ENCODE data around the gene POGLUT2.
A peak's percentile ranks its signal among the peaks of the same experiment; 100 is the strongest.

POGLUT2 gene

DNA sequence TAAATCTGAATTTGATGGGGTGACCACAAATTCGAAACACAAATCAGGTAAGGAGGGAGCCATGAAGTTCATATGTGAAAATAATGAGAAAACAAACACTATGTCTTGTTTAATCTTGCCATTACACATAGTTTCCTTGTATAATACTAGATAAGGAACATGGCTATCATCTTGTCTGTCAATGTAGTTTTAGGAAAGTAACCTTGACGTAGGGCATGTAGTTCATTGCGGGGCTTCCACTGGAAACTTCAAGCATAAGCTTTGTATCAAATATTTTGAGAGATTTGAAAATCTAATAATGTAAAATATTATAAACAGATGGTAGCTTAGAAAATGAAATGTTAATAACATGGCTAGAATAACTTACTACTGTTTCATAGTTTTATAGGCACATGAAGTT, 8.9 kb upstream of the POGLUT2 start:
- H3K4me2 ChIP-seq (ENCODE audit: low read length): no peak overlapping the region
- H4K91ac ChIP-seq (ENCODE audit: low read depth, low read length): no peak overlapping the region
- no peak overlapping the region for H3K4ac ChIP-seq (ENCODE audit: low read depth, low read length)
- no peaks in the 10 kb centered on the region for H3K9me3 ChIP-seq (ENCODE audit: insufficient read depth, low read depth, low read length)
- H3K36me3 ChIP-seq (ENCODE audit: control insufficient read depth in 1 of 2, insufficient read depth in 2 of 2, low read length in 2 of 2): peaks cover 1 to 3% of the 10 kb centered on the region in 2 experiments
- no peak overlapping the region for H2BK120ac ChIP-seq (ENCODE audit: insufficient read depth, low read length, poor library complexity)
- H3K18ac ChIP-seq (ENCODE audit: low read length): no peak overlapping the region
- no peaks in the 10 kb centered on the region for H3K27me3 ChIP-seq (ENCODE audit: insufficient read depth, low read length)
- H3K79me2 ChIP-seq (ENCODE audit: control insufficient read depth, insufficient read depth, low read length, poor library complexity): no peaks in the 10 kb centered on the region
- no peak overlapping the region for H3K14ac ChIP-seq (ENCODE audit: low read length)
- no peak overlapping the region for H2BK5ac ChIP-seq (ENCODE audit: low read depth, low read length, poor library complexity)
- no peak overlapping the region for H4K12ac ChIP-seq (ENCODE audit: low read depth, low read length)
- H4K8ac ChIP-seq (ENCODE audit: low read depth, low read length): no peak overlapping the region
- H2AK5ac ChIP-seq (ENCODE audit: low read length): no peak overlapping the region
- H3K9ac ChIP-seq (ENCODE audit: low read length): no peak overlapping the region
- no peak overlapping the region for H3K23ac ChIP-seq (ENCODE audit: low read length)
- DNase-seq: no peak
- H3K4me1 ChIP-seq (ENCODE audit: control insufficient read depth in 1 of 2, insufficient read depth in 2 of 2, low read length in 2 of 2): no peaks in the 10 kb centered on the region
- H3K4me3 ChIP-seq (ENCODE audit: low read depth, low read length): no peak overlapping the region
- no peak overlapping the region for H2BK12ac ChIP-seq (ENCODE audit: low read length)
- no peak overlapping the region for H3K27ac ChIP-seq (ENCODE audit: low read depth, low read length)
- no CpG with 5 or more reads among the region's 3 CpGs for WGBS (ENCODE audit: extremely low coverage, insufficient coverage, insufficient read length)
- H3K79me1 ChIP-seq (ENCODE audit: low read length): peaks cover 2% of the 10 kb centered on the region
- H2AFZ ChIP-seq (ENCODE audit: insufficient read depth, low read length, poor library complexity): no peak overlapping the region

DNA sequence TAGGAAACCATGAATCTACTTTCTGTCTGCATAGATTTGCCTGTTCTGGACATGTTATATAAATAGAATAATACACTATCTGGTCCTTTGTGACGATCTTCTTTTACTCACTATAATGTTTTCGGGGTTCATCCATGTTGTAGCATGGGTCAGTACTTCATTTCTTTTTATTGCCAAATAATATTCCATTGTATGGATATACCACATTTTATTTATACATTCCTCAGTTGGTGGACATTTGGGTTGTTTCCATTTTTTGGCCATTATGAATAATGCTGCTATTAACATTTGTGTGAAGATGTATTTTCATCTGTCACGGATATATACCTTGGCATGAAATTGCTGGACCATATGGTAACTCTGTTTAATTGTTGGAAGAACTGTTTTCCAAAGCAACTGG, 6.9 kb upstream of the POGLUT2 start:
- no peaks in the 10 kb centered on the region for H3K9me3 ChIP-seq (ENCODE audit: insufficient read depth, low read depth, low read length)
- H3K36me3 ChIP-seq (ENCODE audit: control insufficient read depth in 1 of 2, insufficient read depth in 2 of 2, low read length in 2 of 2): peaks cover under 1 to 1% of the 10 kb centered on the region in 2 experiments
- no peak overlapping the region for H4K8ac ChIP-seq (ENCODE audit: low read depth, low read length)
- no peaks in the 10 kb centered on the region for H3K79me1 ChIP-seq (ENCODE audit: low read length)
- no peak overlapping the region for H3K27ac ChIP-seq (ENCODE audit: low read depth, low read length)
- no peak overlapping the region for H3K9ac ChIP-seq (ENCODE audit: low read length)
- no peaks in the 10 kb centered on the region for H3K4me1 ChIP-seq (ENCODE audit: control insufficient read depth in 1 of 2, insufficient read depth in 2 of 2, low read length in 2 of 2)
- no peak overlapping the region for H3K18ac ChIP-seq (ENCODE audit: low read length)
- no peak overlapping the region for H2AK5ac ChIP-seq (ENCODE audit: low read length)
- H3K4ac ChIP-seq (ENCODE audit: low read depth, low read length): no peak overlapping the region
- no peak overlapping the region for H4K91ac ChIP-seq (ENCODE audit: low read depth, low read length)
- no peak overlapping the region for H2BK120ac ChIP-seq (ENCODE audit: insufficient read depth, low read length, poor library complexity)
- H3K27me3 ChIP-seq (ENCODE audit: insufficient read depth, low read length): no peaks in the 10 kb centered on the region
- H3K14ac ChIP-seq (ENCODE audit: low read length): no peak overlapping the region
- H3K4me3 ChIP-seq (ENCODE audit: low read depth, low read length): no peak overlapping the region
- no CpG with 5 or more reads among the region's 3 CpGs for WGBS (ENCODE audit: extremely low coverage, insufficient coverage, insufficient read length)
- H2BK5ac ChIP-seq (ENCODE audit: low read depth, low read length, poor library complexity): no peak overlapping the region
- H3K4me2 ChIP-seq (ENCODE audit: low read length): no peak overlapping the region
- no peak overlapping the region for H2BK12ac ChIP-seq (ENCODE audit: low read length)
- no peak overlapping the region for H4K12ac ChIP-seq (ENCODE audit: low read depth, low read length)
- DNase-seq: no peak
- H3K79me2 ChIP-seq (ENCODE audit: control insufficient read depth, insufficient read depth, low read length, poor library complexity): peaks cover under 1% of the 10 kb centered on the region
- H2AFZ ChIP-seq (ENCODE audit: insufficient read depth, low read length, poor library complexity): no peak overlapping the region
- no peak overlapping the region for H3K23ac ChIP-seq (ENCODE audit: low read length)

DNA sequence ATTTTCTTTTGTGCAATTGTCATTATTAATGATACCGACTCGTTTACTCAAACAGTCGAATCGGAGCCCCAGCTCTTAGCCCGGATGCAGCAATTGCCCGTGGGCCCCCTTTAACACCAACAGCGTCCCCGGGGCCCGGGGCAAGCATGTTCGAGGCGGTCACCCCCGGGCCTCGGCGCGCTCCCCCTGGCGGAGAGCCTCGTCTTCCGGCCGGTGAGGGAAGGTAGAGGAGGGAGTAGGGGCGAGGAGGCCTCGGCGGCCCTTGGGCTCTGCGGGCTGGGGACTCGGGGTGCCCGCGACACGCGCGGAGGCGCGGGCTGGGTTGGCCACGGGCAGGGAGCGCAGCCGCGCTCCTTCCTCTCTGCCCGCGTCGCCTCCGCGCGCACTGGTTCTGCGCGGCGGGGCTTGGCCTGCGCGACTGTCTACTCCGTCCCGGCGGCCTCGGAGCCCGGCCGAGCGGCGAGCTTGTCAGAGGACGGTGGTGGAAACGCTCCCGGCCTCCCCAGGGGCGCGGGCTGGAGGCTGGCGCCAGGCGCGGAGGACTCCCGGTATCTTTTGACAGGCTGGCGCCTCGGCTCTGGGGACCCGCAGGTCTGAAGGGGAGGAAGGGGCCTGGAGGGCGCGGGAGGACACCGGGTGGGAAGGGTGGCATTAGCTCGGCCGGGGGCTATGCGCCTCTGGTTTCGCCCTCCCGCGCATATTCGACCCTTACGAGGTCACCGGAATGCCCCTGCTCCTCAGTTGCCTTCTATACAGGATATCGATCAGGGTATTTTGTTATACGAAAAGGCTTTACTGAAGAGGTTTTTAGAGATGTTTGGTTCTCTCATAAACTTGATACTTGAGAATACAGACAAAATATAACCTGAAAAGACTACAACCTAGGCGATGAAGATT, 1.6 kb upstream of the POGLUT2 start:
- Histone ChIP-seq H3K4ac (ENCODE audit: low read depth, low read length) (peak overlapping the region; percentile 59), H4K12ac (ENCODE audit: low read depth, low read length) (peak overlapping the region; percentile 83), H3K23ac (ENCODE audit: low read length) (no peak overlapping the region), H3K79me1 (ENCODE audit: low read length) (peaks cover 13% of the 10 kb centered on the region), H3K27ac (ENCODE audit: low read depth, low read length) (peak overlapping the region; percentile 27), H3K4me1 (ENCODE audit: control insufficient read depth in 1 of 2, insufficient read depth in 2 of 2, low read length in 2 of 2) (peaks cover 0 to 3% of the 10 kb centered on the region in 2 experiments), H3K36me3 (ENCODE audit: control insufficient read depth in 1 of 2, insufficient read depth in 2 of 2, low read length in 2 of 2) (no peaks in the 10 kb centered on the region), H2AK5ac (ENCODE audit: low read length) (no peak overlapping the region), H3K27me3 (ENCODE audit: insufficient read depth, low read length) (no peaks in the 10 kb centered on the region), H3K4me3 (ENCODE audit: low read depth, low read length) (peak overlapping the region; percentile 81), H4K91ac (ENCODE audit: low read depth, low read length) (peak overlapping the region; percentile 72), H3K18ac (ENCODE audit: low read length) (peak overlapping the region; percentile 74), H2BK120ac (ENCODE audit: insufficient read depth, low read length, poor library complexity) (peak overlapping the region; percentile 91), H3K9ac (ENCODE audit: low read length) (peak overlapping the region; percentile 79), H4K8ac (ENCODE audit: low read depth, low read length) (peak overlapping the region; percentile 89), H2BK5ac (ENCODE audit: low read depth, low read length, poor library complexity) (peak overlapping the region; percentile 68), H2BK12ac (ENCODE audit: low read length) (no peak overlapping the region), H3K79me2 (ENCODE audit: control insufficient read depth, insufficient read depth, low read length, poor library complexity) (peaks cover 5% of the 10 kb centered on the region), H3K4me2 (ENCODE audit: low read length) (peak overlapping the region; percentile 83), H3K14ac (ENCODE audit: low read length) (peak overlapping the region; percentile 93), H2AFZ (ENCODE audit: insufficient read depth, low read length, poor library complexity) (peak overlapping the region; percentile 99), H3K9me3 (ENCODE audit: insufficient read depth, low read depth, low read length) (peaks cover 3% of the 10 kb centered on the region)
- WGBS (ENCODE audit: extremely low coverage, insufficient coverage, insufficient read length): no CpG with 5 or more reads among the region's 81 CpGs
- DNase-seq: peak; percentile 54 to 84

DNA sequence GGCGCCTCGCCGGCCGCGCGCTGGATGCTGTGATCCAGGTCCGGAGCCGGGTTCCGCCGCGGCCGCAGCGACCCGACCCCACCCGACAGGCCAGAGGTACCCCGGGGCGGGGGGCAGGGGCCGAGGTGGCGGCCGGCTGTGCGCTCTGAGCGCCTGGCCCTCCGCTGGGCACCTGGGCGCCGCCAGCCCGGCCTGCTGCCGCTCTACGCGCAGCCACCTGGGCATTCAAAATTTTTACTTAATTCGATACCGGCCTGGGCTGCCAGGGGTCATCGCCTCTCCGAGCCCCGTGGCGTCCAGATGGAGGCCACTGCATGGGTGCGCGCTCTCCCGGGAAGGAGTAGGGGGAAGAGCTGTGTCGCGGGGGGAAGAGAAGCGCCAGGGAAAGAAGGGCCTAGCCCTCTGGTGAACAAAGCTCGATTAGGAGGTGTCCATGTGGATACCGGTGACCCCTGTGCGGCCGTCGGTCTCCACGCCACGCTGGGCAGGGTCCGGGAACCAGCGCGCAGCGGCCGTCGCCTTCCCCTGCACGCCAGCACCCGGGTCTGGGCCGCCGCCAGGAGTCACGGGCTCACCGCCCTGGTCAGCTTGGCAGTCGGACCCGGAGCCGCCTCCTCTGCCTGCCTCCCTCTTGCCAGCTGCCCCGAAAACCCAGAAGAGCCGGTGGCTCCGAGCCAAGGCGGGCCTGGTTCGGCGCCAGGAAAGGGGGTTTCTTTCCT, 809 bp upstream of the POGLUT2 start:
- Histone ChIP-seq H3K4ac (ENCODE audit: low read depth, low read length) (peak overlapping the region; percentile 51), H3K79me1 (ENCODE audit: low read length) (peaks cover 13% of the 10 kb centered on the region), H3K14ac (ENCODE audit: low read length) (peak overlapping the region; percentile 73), H2AFZ (ENCODE audit: insufficient read depth, low read length, poor library complexity) (peak overlapping the region; percentile 95), H3K27me3 (ENCODE audit: insufficient read depth, low read length) (no peaks in the 10 kb centered on the region), H3K27ac (ENCODE audit: low read depth, low read length) (no peak overlapping the region), H3K4me2 (ENCODE audit: low read length) (peak overlapping the region; percentile 83), H3K9me3 (ENCODE audit: insufficient read depth, low read depth, low read length) (peaks cover 3% of the 10 kb centered on the region), H3K36me3 (ENCODE audit: control insufficient read depth in 1 of 2, insufficient read depth in 2 of 2, low read length in 2 of 2) (no peaks in the 10 kb centered on the region), H2BK12ac (ENCODE audit: low read length) (no peak overlapping the region), H2AK5ac (ENCODE audit: low read length) (no peak overlapping the region), H4K8ac (ENCODE audit: low read depth, low read length) (peak overlapping the region; percentile 89), H4K91ac (ENCODE audit: low read depth, low read length) (peak overlapping the region; percentile 55), H3K79me2 (ENCODE audit: control insufficient read depth, insufficient read depth, low read length, poor library complexity) (peaks cover 5% of the 10 kb centered on the region), H3K23ac (ENCODE audit: low read length) (no peak overlapping the region), H2BK120ac (ENCODE audit: insufficient read depth, low read length, poor library complexity) (peak overlapping the region; percentile 47), H3K18ac (ENCODE audit: low read length) (peak overlapping the region; percentile 62), H3K4me1 (ENCODE audit: control insufficient read depth in 1 of 2, insufficient read depth in 2 of 2, low read length in 2 of 2) (peaks cover 0 to 3% of the 10 kb centered on the region in 2 experiments), H3K4me3 (ENCODE audit: low read depth, low read length) (peak overlapping the region; percentile 81), H3K9ac (ENCODE audit: low read length) (peak overlapping the region; percentile 55), H4K12ac (ENCODE audit: low read depth, low read length) (peak overlapping the region; percentile 90), H2BK5ac (ENCODE audit: low read depth, low read length, poor library complexity) (no peak overlapping the region)
- no CpG with 5 or more reads among the region's 69 CpGs for WGBS (ENCODE audit: extremely low coverage, insufficient coverage, insufficient read length)
- DNase-seq: peak in 1 of 2 donors; percentile 26
